Central memory CD4-positive, alpha-beta T cell (primary cell): ENCODE measurements around the gene TMEM134.
A peak's percentile ranks its signal among the peaks of the same experiment; 100 is the strongest.

ENCODE experiments used
- DNase-seq: peaks from one replicate; pipeline ENCODE4 v3.0.0; 2022

The TMEM134 gene

GRCh38 chr11:67456068-67456705 lies 12.9 kb downstream of the TMEM134 start:
- DNase-seq: no peak

GRCh38 chr11:67455054-67455453 lies 14.0 kb downstream of the TMEM134 start, which contains the start of gene CABP4:
Gene CABP4 (plus strand): TSS chr11:67455354. CDS start chr11:67455424, 70 bp downstream.
- DNase-seq: no peak

GRCh38 chr11:67453816-67454732 lies 15.0 kb downstream of the TMEM134 start:
- DNase-seq: no peak

GRCh38 chr11:67452141-67452952 lies 16.7 kb downstream of the TMEM134 start, which contains the start of gene GPR152:
Gene GPR152 (minus strand): TSS chr11:67452729. CDS start chr11:67452724, 5 bp downstream.
- DNase-seq: no peak

- DNase-seq: no peak
These were observed 17.4 kb downstream of the TMEM134 start for GRCh38 chr11:67451658-67451976.

- DNase-seq: no peak
These were observed 18.0 kb downstream of the TMEM134 start for GRCh38 chr11:67450796-67451657.

- no peak for DNase-seq
These were observed 19.8 kb downstream of the TMEM134 start for GRCh38 chr11:67449116-67449844.

GRCh38 chr11:67448220-67448609 lies 20.8 kb downstream of the TMEM134 start:
- DNase-seq: no peak

GRCh38 chr11:67445515-67445914 lies 23.5 kb downstream of the TMEM134 start:
- no peak for DNase-seq

GRCh38 chr11:67442504-67443404 lies 26.3 kb downstream of the TMEM134 start:
- no peak for DNase-seq

GRCh38 chr11:67441731-67442351 lies 27.2 kb downstream of the TMEM134 start:
- DNase-seq: no peak

- DNase-seq: no peak
These were observed 27.9 kb downstream of the TMEM134 start for GRCh38 chr11:67441098-67441563.

- DNase-seq: no peak
These were observed 28.6 kb downstream of the TMEM134 start for GRCh38 chr11:67440229-67441097.

GRCh38 chr11:67439321-67440228 lies 29.5 kb downstream of the TMEM134 start:
- no peak for DNase-seq

- peak; percentile 75 for DNase-seq
These were observed 30.7 kb downstream of the TMEM134 start for GRCh38 chr11:67438158-67438902.

- DNase-seq: no peak
These were observed 31.3 kb downstream of the TMEM134 start for GRCh38 chr11:67437809-67438157.
